Astrocyte (in vitro differentiated cells and primary cell): Measurements from ENCODE around the gene DEFB108B. TPM values are rescaled to one million over a fixed set of nuclear protein-coding genes. Genes with fewer than 3 reads are reported as not detected.
"Not testable (repeated sequence)": the region's sequence is repeated elsewhere in the genome, so short reads cannot be mapped to it uniquely, and the experiment has no call there.

Source experiments
- DNase-seq: peaks from one replicate; pipeline ENCODE4 v3.0.0-alpha.2; 2010; ENCODE audit warnings: low read depth
- FAIRE-seq: peaks from 2 replicates; lab custom pipeline; 2011; peaks lifted over from hg19 to GRCh38; lab: Jason Lieb, UNC
- H2AFZ ChIP-seq: 2 replicates; pipeline ENCODE4 v1.6.0; 2012; ENCODE audit warnings: low read depth, low read length, inconsistent platforms
- H3K27ac ChIP-seq: 2 replicates; pipeline ENCODE4 v1.5.1; 2011; ENCODE audit warnings: low read depth, low read length, inconsistent platforms
- H3K27me3 ChIP-seq: 2 replicates; pipeline ENCODE4 v1.6.0; 2011; ENCODE audit warnings: low read length, inconsistent platforms; ENCODE audit not compliant: insufficient read depth
- H3K36me3 ChIP-seq: 2 replicates; pipeline ENCODE4 v1.5.1; 2011; ENCODE audit warnings: low read length, inconsistent platforms; ENCODE audit not compliant: insufficient read depth
- H3K4me1 ChIP-seq: 2 replicates; pipeline ENCODE4 v1.5.1; 2011; ENCODE audit warnings: low read length, inconsistent platforms; ENCODE audit not compliant: insufficient read depth
- H3K4me2 ChIP-seq: 2 replicates; pipeline ENCODE4 v1.6.0; 2012; ENCODE audit warnings: low read length, inconsistent platforms
- H3K4me3 ChIP-seq: 2 replicates; pipeline ENCODE4 v1.5.1; 2011; ENCODE audit warnings: low read depth, mild to moderate bottlenecking, low read length, inconsistent platforms; ENCODE audit not compliant: insufficient read depth
- H3K79me2 ChIP-seq: 2 replicates; pipeline ENCODE4 v1.6.0; 2012; ENCODE audit warnings: mild to moderate bottlenecking, low read length, inconsistent platforms; ENCODE audit not compliant: insufficient read depth
- H3K9ac ChIP-seq: 2 replicates; pipeline ENCODE4 v1.6.0; 2012; ENCODE audit warnings: mild to moderate bottlenecking, low read length, inconsistent platforms
- H3K9me3 ChIP-seq: 2 replicates; pipeline ENCODE4 v1.5.1; 2012; ENCODE audit warnings: low read depth, mild to moderate bottlenecking, low read length, inconsistent platforms; ENCODE audit not compliant: insufficient read depth
- H4K20me1 ChIP-seq: 2 replicates; pipeline ENCODE4 v1.6.0; 2012; ENCODE audit warnings: low read length, inconsistent platforms; ENCODE audit not compliant: insufficient read depth
- H3K27ac Mint-ChIP-seq: one replicate; pipeline ENCODE4 v1.8.0; 2021; ENCODE audit warnings: mild to moderate bottlenecking, mixed read lengths; ENCODE audit not compliant: unreplicated experiment
- H3K27me3 Mint-ChIP-seq: one replicate; pipeline ENCODE4 v1.8.0; 2021; ENCODE audit warnings: low read depth, mixed read lengths; ENCODE audit not compliant: unreplicated experiment
- H3K36me3 Mint-ChIP-seq: one replicate; pipeline ENCODE4 v1.8.0; 2021; ENCODE audit warnings: low read depth, mixed read lengths; ENCODE audit not compliant: unreplicated experiment
- H3K4me1 Mint-ChIP-seq: one replicate; pipeline ENCODE4 v1.8.0; 2021; ENCODE audit warnings: low read depth, mixed read lengths; ENCODE audit not compliant: unreplicated experiment
- H3K4me3 Mint-ChIP-seq: one replicate; pipeline ENCODE4 v1.8.0; 2021; ENCODE audit warnings: mild to moderate bottlenecking, moderate library complexity, mixed read lengths; ENCODE audit not compliant: unreplicated experiment
- H3K9me3 Mint-ChIP-seq: one replicate; pipeline ENCODE4 v1.8.0; 2021; ENCODE audit warnings: mild to moderate bottlenecking, mixed read lengths; ENCODE audit not compliant: unreplicated experiment
- total RNA-seq: library from RNA; stranded (reverse); gene quantifications from 2 replicates; pipeline ENCODE4 v1.2.1, GENCODE V29; 2021

The DEFB108B gene
- total RNA-seq, 1 donor from 2014 or later: not detected

DNA sequence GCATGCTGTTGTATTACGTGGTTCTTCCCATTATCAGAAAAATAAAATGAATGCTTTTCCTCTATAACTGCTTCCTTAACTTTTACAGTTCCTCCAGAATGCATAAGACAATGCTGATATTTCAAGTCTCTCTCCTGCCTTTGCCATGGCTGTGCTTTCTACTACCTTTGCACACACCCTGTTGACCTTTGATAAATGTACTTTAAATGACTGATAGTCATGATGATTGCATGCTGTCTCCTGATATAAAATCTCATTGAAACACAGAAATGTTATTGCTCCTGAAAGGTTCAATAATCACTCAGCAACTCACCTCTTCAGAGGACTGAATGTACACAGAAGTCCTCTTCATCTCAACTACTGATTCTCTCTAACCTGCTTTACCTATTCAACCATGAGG, 45.1 kb downstream of the DEFB108B start, which contains the start of gene DEFB131B:
Gene DEFB131B, plus strand, starts transcription at position 395 of the 400 bp plus-strand sequence. Its CDS starts 0 bp downstream, at position 395.
- not testable (repeated sequence) for H2AFZ ChIP-seq, H3K27me3 Mint-ChIP-seq, H3K4me2 ChIP-seq, H3K27ac ChIP-seq, FAIRE-seq, H3K9me3 Mint-ChIP-seq, H4K20me1 ChIP-seq, H3K27me3 ChIP-seq, H3K9me3 ChIP-seq, H3K4me1 ChIP-seq, H3K9ac ChIP-seq, H3K4me3 Mint-ChIP-seq, H3K27ac Mint-ChIP-seq, H3K36me3 Mint-ChIP-seq, H3K4me3 ChIP-seq, H3K4me1 Mint-ChIP-seq, H3K36me3 ChIP-seq, H3K79me2 ChIP-seq, DNase-seq

DNA sequence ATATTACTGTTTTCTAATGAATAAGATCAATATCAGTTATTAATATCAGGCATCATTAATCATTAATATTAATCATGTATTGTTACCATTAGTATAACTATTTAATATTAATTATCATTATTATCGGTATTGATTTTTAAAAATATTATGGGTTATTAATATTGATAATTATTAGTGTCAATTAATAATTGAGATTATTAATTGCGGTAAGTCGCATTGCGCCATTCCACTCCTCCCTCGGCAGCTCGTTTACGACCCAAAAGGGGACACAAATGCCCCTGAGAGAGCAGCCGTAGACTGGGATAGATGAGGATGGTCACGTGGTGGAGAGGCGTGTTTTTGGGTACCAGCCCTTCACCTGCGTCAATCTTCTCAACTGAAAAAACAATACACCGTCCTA, 52.8 kb downstream of the DEFB108B start:
- not testable (repeated sequence) for H3K4me1 Mint-ChIP-seq, H3K27ac ChIP-seq, H3K9me3 Mint-ChIP-seq, H3K27me3 Mint-ChIP-seq, H3K9ac ChIP-seq, H2AFZ ChIP-seq, H3K79me2 ChIP-seq, H3K36me3 Mint-ChIP-seq, H3K9me3 ChIP-seq, FAIRE-seq, H3K4me2 ChIP-seq, H4K20me1 ChIP-seq, H3K27ac Mint-ChIP-seq, H3K36me3 ChIP-seq, H3K4me3 Mint-ChIP-seq, H3K4me1 ChIP-seq, H3K27me3 ChIP-seq, H3K4me3 ChIP-seq, DNase-seq

Other genes with a start within 250 kb of the DEFB108B start
- gene DEFB131B, start 45.3 kb downstream of the DEFB108B start, total RNA-seq: not detected in 2 replicates
- 7.6 and 7.8 TPM in 2 replicates for gene XNDC1N, start 95.4 kb downstream of the DEFB108B start, total RNA-seq
- gene RNF121, start 95.8 kb downstream of the DEFB108B start, total RNA-seq: 62.3 and 73.4 TPM in 2 replicates
- gene IL18BP, start 165.7 kb downstream of the DEFB108B start, total RNA-seq: 14.1 and 15.2 TPM in 2 replicates
- 99.3 and 111 TPM in 2 replicates for gene NUMA1, start 247.3 kb downstream of the DEFB108B start, total RNA-seq
- gene LRRC51, start 247.7 kb downstream of the DEFB108B start, total RNA-seq: 4.2 and 4.4 TPM in 2 replicates